Central memory CD4-positive, alpha-beta T cell (primary cell): ENCODE results near the gene ETFRF1.

Experiments used
- DNase-seq: peaks from one replicate; pipeline ENCODE4 v3.0.0; 2022

Gene ETFRF1

GRCh38 chr12:25236190-25236589, 41.2 kb downstream of the ETFRF1 start:
- DNase-seq = no peak

GRCh38 chr12:25236626-25237025, 41.6 kb downstream of the ETFRF1 start:
- DNase-seq = no peak

- DNase-seq = peak; percentile 55
These were observed 46.4 kb downstream of the ETFRF1 start for GRCh38 chr12:25241167-25242020.

GRCh38 chr12:25242981-25243679, 48.1 kb downstream of the ETFRF1 start:
- no peak for DNase-seq

- DNase-seq = no peak
These were observed 48.6 kb downstream of the ETFRF1 start for GRCh38 chr12:25243680-25243990.

GRCh38 chr12:25245491-25245890, 50.5 kb downstream of the ETFRF1 start:
- no peak for DNase-seq

GRCh38 chr12:25248137-25248536, 53.1 kb downstream of the ETFRF1 start:
- no peak for DNase-seq

- no peak for DNase-seq
These were observed 53.7 kb downstream of the ETFRF1 start for GRCh38 chr12:25248732-25249131.

GRCh38 chr12:25249931-25250738, 55.1 kb downstream of the ETFRF1 start:
- peak; percentile 47 for DNase-seq

GRCh38 chr12:25250744-25251730, 56.0 kb downstream of the ETFRF1 start, which contains the start of gene KRAS:
KRAS (minus strand) TSS chr12:25250929.
- peak; percentile 89 for DNase-seq

- DNase-seq = no peak
These were observed 56.7 kb downstream of the ETFRF1 start for GRCh38 chr12:25251769-25252168.

GRCh38 chr12:25252946-25253345, 57.9 kb downstream of the ETFRF1 start:
- no peak for DNase-seq

- no peak for DNase-seq
These were observed 58.5 kb downstream of the ETFRF1 start for GRCh38 chr12:25253371-25254068.

GRCh38 chr12:25254271-25254880, 59.3 kb downstream of the ETFRF1 start:
- no peak for DNase-seq
